ENCODE measurements around the gene STAC. TPM values are rescaled to one million over a fixed set of nuclear protein-coding genes. Genes with fewer than 3 reads are reported as not detected.
"Not testable (repeated sequence)": the region's sequence is repeated elsewhere in the genome, so short reads cannot be mapped to it uniquely, and the experiment has no call there.

The STAC gene
- total RNA-seq, 2 experiments from 2014 or later: 0.26 to 0.27 TPM

DNA sequence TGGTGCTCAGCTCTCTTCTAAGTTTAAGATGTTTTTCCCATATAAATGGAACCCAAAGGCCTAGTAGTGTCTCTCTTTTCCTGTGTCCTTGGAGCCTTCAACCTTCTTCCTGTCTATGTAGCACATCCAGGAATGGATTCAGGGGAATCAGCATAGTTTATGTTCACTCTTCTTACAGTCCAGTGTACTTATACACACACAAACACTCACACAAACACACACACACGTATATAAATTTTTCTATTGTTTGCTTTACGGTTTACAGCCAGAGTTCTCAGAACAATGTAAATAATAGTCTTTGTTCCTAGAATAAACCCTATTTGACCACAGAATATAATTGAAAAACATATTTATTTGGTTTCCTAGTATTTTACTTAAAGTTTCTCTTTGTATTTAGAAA lies 36.9 kb downstream of the STAC start:
- Mint-ChIP-seq H3K27ac (no peak overlapping the region), H3K36me3 (ENCODE audit: low read depth) (no peaks in the 10 kb centered on the region), H3K4me1 (no peaks in the 10 kb centered on the region), H3K27me3 (no peaks in the 10 kb centered on the region), H3K9me3 (ENCODE audit: low read depth) (no peaks in the 10 kb centered on the region), H3K4me3 (no peak overlapping the region)
- intact Hi-C loops (cut with DNase I, micrococcal nuclease): no loop called here
- no peak for ATAC-seq
- CTCF ChIA-PET: no interaction called here
- DNase-seq: no peak
- POLR2A ChIA-PET: no interaction called here

- H3K27ac Mint-ChIP-seq: no peak overlapping the region
- H3K9me3 Mint-ChIP-seq (ENCODE audit: low read depth): no peaks in the 10 kb centered on the region
- ATAC-seq: no peak
- no peaks in the 10 kb centered on the region for H3K4me1 Mint-ChIP-seq
- no peak overlapping the region for H3K4me3 Mint-ChIP-seq
- H3K36me3 Mint-ChIP-seq (ENCODE audit: low read depth): no peaks in the 10 kb centered on the region
- H3K27me3 Mint-ChIP-seq: no peaks in the 10 kb centered on the region
- CTCF ChIA-PET: no interaction called here
- no peak for DNase-seq
- POLR2A ChIA-PET: no interaction called here
- intact Hi-C loops (cut with DNase I, micrococcal nuclease): no loop called here
Observed at GRCh38 chr3:36418296-36418695, 38.0 kb downstream of the STAC start.

GRCh38 chr3:36428445-36428844 lies 48.1 kb downstream of the STAC start:
- Mint-ChIP-seq H3K9me3 (ENCODE audit: low read depth) (no peaks in the 10 kb centered on the region), H3K4me1 (no peaks in the 10 kb centered on the region), H3K27ac (no peak overlapping the region), H3K36me3 (ENCODE audit: low read depth) (no peaks in the 10 kb centered on the region), H3K27me3 (no peaks in the 10 kb centered on the region), H3K4me3 (no peak overlapping the region)
- no peak for ATAC-seq
- CTCF ChIA-PET: no interaction called here
- POLR2A ChIA-PET: no interaction called here
- no peak for DNase-seq
- intact Hi-C loops (cut with DNase I, micrococcal nuclease): no loop called here

GRCh38 chr3:36429986-36430485 lies 49.7 kb downstream of the STAC start:
- CTCF ChIA-PET: no interaction called here
- no peak for ATAC-seq
- no peak for DNase-seq
- H3K9me3 Mint-ChIP-seq (ENCODE audit: low read depth): no peaks in the 10 kb centered on the region
- intact Hi-C loops (cut with DNase I, micrococcal nuclease): no loop called here
- no peaks in the 10 kb centered on the region for H3K27me3 Mint-ChIP-seq
- H3K27ac Mint-ChIP-seq: no peak overlapping the region
- POLR2A ChIA-PET: no interaction called here
- no peaks in the 10 kb centered on the region for H3K36me3 Mint-ChIP-seq (ENCODE audit: low read depth)
- no peak overlapping the region for H3K4me3 Mint-ChIP-seq
- H3K4me1 Mint-ChIP-seq: no peaks in the 10 kb centered on the region

DNA sequence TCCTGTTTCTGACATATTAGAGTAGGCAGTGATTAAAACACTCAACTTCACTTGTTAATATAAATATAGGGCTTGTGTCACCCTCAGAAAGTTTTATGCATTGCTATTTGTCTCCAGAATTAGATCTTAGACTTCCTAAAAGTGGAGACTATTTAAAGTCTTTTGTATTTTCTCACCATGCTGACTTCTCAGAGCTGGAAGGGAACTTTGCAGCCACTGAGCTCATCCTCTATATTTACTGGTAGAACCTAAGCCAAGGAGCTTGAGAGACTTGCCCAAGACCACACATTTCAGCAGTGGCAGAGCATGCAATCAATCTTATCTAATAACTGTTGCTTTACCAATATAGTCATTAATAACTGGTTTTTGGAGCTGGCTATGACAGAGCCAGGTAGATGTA lies 53.2 kb downstream of the STAC start:
- DNase-seq: no peak
- CTCF ChIA-PET: interaction anchor here (0.6 to 0.9 kb wide), 2 partner anchors 8 to 354 kb away, joined by 3 read pairs; no protein-coding TSS in a partner anchor
- Mint-ChIP-seq H3K9me3 (ENCODE audit: low read depth) (no peaks in the 10 kb centered on the region), H3K27me3 (no peaks in the 10 kb centered on the region), H3K27ac (no peak overlapping the region), H3K4me3 (no peak overlapping the region), H3K4me1 (no peaks in the 10 kb centered on the region), H3K36me3 (ENCODE audit: low read depth) (no peaks in the 10 kb centered on the region)
- no peak for ATAC-seq
- intact Hi-C loops (cut with DNase I, micrococcal nuclease): no loop called here
- POLR2A ChIA-PET: no interaction called here

DNA sequence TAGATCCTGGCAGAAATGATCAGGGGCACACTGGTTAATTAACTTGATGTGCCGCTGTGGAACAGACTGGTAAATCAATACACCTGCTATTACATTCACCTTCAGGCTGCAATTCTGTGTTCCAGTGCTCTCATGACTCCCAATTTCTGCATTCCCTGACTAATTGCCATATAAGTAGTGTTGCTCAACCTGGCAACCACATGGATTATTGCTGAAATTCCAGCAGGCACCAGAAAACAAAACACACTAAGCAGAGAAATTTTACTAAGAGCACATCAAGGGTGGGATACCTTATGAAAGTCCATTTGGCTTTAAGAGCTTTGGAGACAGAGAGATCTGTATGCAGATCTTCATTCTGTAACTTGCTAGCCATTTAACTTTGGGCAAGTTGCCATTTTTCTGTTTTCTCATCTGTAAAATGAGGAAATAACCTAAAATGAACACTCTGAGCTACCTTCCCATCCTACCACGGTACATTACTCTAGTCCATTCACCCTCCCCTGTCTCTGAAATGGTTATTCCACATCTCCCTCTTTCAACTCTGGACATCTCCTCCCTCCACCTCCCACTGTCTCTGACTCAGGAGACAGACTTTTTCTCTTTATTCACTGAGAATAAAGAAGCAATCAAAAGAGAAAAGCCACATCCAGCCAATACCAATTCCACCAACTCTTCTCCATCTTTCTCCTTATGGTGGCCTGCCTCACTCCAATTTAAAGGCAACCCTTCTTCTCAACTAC lies 54.6 kb downstream of the STAC start:
- no peak for DNase-seq

GRCh38 chr3:36443028-36443686 lies 62.9 kb downstream of the STAC start:
- CTCF ChIA-PET: no interaction called here
- H3K4me1 Mint-ChIP-seq: peaks cover 2% of the 10 kb centered on the region
- no peaks in the 10 kb centered on the region for H3K27me3 Mint-ChIP-seq
- H3K36me3 Mint-ChIP-seq (ENCODE audit: low read depth): no peaks in the 10 kb centered on the region
- intact Hi-C loops (cut with DNase I, micrococcal nuclease): no loop called here
- no peak overlapping the region for H3K27ac Mint-ChIP-seq
- peak; percentile 27 for DNase-seq
- no peaks in the 10 kb centered on the region for H3K9me3 Mint-ChIP-seq (ENCODE audit: low read depth)
- POLR2A ChIA-PET: no interaction called here
- H3K4me3 Mint-ChIP-seq: peak overlapping the region; percentile 22
- peak; percentile 67 for ATAC-seq

More for the DNA sequence above, 54.6 kb downstream of the STAC start:
- ChIA-PET CTCF (no interaction called here), POLR2A (no interaction called here)
- no peak overlapping the region for H3K27ac Mint-ChIP-seq
- no peaks in the 10 kb centered on the region for H3K27me3 Mint-ChIP-seq
- no peak overlapping the region for H3K4me3 Mint-ChIP-seq
- intact Hi-C loops (cut with DNase I, micrococcal nuclease): no loop called here
- no peak for ATAC-seq
- H3K4me1 Mint-ChIP-seq: no peaks in the 10 kb centered on the region
- H3K36me3 Mint-ChIP-seq (ENCODE audit: low read depth): no peaks in the 10 kb centered on the region
- H3K9me3 Mint-ChIP-seq (ENCODE audit: low read depth): no peaks in the 10 kb centered on the region

DNA sequence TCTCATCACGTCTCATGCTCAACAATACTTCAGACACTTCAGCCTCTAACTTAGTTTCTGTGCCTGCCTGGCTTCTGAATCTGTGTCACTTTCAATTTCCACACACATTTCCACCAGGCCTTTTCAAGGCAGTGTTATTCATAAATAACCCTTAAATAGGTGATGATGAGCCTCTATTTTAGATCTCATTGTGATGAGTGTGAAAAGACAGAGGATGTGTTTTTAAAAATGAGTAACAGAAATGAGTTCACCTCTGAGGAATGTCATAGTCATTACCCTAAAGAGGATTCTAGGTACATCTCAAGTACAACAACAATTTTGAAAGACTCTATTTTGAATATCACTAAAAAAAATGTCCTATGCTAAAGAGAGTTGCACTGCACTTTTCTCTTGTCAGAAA lies 64.6 kb downstream of the STAC start:
- CTCF ChIA-PET: no interaction called here
- ATAC-seq (peak; percentile 72), DNase-seq (no peak)
- intact Hi-C loops (cut with DNase I, micrococcal nuclease): no loop called here
- Mint-ChIP-seq H3K4me1 (peaks cover 2% of the 10 kb centered on the region), H3K36me3 (ENCODE audit: low read depth) (no peaks in the 10 kb centered on the region), H3K27me3 (no peaks in the 10 kb centered on the region), H3K4me3 (no peak overlapping the region), H3K27ac (peak overlapping the region; percentile 64), H3K9me3 (ENCODE audit: low read depth) (no peaks in the 10 kb centered on the region)
- POLR2A ChIA-PET: no interaction called here

- Mint-ChIP-seq H3K9me3 (ENCODE audit: low read depth) (no peaks in the 10 kb centered on the region), H3K27ac (no peak overlapping the region), H3K4me1 (peaks cover 2% of the 10 kb centered on the region), H3K4me3 (no peak overlapping the region), H3K27me3 (no peaks in the 10 kb centered on the region), H3K36me3 (ENCODE audit: low read depth) (no peaks in the 10 kb centered on the region)
- ATAC-seq: no peak
- DNase-seq: no peak
- ChIA-PET CTCF (interaction anchor here (1.1 kb wide), 1 partner anchor 25 kb away, joined by 3 read pairs; no protein-coding TSS in a partner anchor), POLR2A (no interaction called here)
- intact Hi-C loops (cut with DNase I, micrococcal nuclease): no loop called here
Observed at GRCh38 chr3:36446276-36446675, 66.0 kb downstream of the STAC start.

DNA sequence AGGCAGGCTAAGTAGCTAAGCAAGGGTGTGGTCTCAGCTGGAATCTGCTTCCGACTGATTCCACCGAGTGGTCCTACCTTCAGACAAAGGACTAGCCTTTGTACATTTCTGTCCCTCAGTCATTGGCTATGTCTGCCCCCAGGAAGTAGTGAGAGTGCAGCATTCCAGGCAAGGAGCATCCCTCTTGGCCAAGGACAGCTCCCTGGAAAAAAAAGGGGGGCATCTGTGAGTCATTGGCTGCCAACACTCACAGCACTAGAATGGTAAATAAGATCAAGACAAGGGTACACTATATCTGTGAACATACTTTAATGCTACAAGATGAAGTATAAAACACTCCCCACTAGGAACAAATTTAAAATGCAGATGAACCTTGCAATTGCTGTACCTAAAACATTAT lies 66.8 kb downstream of the STAC start:
- H3K4me3 Mint-ChIP-seq: no peak overlapping the region
- H3K27ac Mint-ChIP-seq: no peak overlapping the region
- intact Hi-C loops (cut with DNase I, micrococcal nuclease): no loop called here
- H3K9me3 Mint-ChIP-seq (ENCODE audit: low read depth): no peaks in the 10 kb centered on the region
- DNase-seq (no peak), ATAC-seq (no peak)
- H3K27me3 Mint-ChIP-seq: no peaks in the 10 kb centered on the region
- peaks cover 2% of the 10 kb centered on the region for H3K4me1 Mint-ChIP-seq
- CTCF ChIA-PET: no interaction called here
- H3K36me3 Mint-ChIP-seq (ENCODE audit: low read depth): no peaks in the 10 kb centered on the region
- POLR2A ChIA-PET: no interaction called here

- CTCF ChIA-PET: interaction anchor here (0.7 to 1.0 kb wide), 2 partner anchors 32 to 79 kb away, joined by 3 to 5 read pairs; no protein-coding TSS in a partner anchor
- ATAC-seq (no peak), DNase-seq (no peak)
- intact Hi-C loops (cut with DNase I, micrococcal nuclease): no loop called here
- POLR2A ChIA-PET: interaction anchor here (0.5 kb wide), 1 partner anchor 1215 kb away, joined by 3 read pairs; no protein-coding TSS in a partner anchor
- Mint-ChIP-seq H3K36me3 (ENCODE audit: low read depth) (no peaks in the 10 kb centered on the region), H3K4me1 (no peaks in the 10 kb centered on the region), H3K27me3 (no peaks in the 10 kb centered on the region), H3K9me3 (ENCODE audit: low read depth) (no peaks in the 10 kb centered on the region), H3K27ac (no peak overlapping the region), H3K4me3 (no peak overlapping the region)
Observed at GRCh38 chr3:36451816-36452215, 71.5 kb downstream of the STAC start.

DNA sequence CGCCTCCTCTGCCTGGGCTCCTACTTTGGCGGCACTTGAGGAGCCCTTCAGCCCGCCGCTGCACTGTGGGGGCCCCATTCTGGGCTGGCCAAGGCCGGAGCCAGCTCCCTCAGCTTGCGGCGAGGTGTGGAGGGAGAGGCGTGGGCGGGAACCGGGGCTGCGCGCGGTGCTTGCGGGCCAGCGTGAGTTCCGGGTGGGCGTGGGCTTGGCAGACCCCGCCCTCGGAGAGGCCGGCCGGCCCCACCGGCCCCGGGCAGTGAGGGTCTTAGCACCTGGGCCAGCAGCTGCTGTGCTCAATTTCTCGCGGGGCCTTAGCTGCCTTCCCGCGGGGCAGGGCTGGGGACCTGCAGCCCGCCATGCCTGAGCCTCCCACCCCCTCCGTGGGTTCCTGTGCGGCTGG lies 72.9 kb downstream of the STAC start:
- H3K27me3 Mint-ChIP-seq; CTCF ChIA-PET; ATAC-seq; H3K27ac Mint-ChIP-seq; H3K4me1 Mint-ChIP-seq; intact Hi-C loops (cut with DNase I, micrococcal nuclease); POLR2A ChIA-PET; H3K36me3 Mint-ChIP-seq (ENCODE audit: low read depth); H3K9me3 Mint-ChIP-seq (ENCODE audit: low read depth): not testable (repeated sequence)
- peak overlapping the region; percentile 9 for H3K4me3 Mint-ChIP-seq
- peak; percentile 36 for DNase-seq
